ENCODE results near the gene AMOT. TPM values are rescaled to one million over a fixed set of nuclear protein-coding genes. Genes with fewer than 3 reads are reported as not detected.

Gene AMOT
- total and polyA plus RNA-seq, 2 of the 4 experiments (the other 2 are of a cell fraction), result 4.7 to 9.1 TPM

DNA sequence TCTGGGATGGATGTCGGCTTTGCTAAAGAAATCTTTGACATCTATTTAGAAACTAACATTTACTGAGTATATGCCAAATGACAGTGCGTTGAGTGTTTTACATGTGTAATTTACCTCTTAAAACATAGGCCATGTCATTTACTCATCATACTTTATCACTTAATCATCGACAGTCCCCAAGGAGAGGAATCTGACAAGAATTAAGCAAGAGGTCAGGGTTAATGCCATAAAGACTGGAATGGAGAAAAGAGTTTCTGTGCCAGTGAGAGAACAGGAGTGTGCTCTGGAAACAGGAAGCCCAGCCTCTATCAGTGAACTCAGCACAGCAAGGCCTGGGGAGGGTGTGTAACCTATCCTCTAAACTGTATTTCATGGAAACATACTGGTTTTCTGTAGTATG, 28.0 kb upstream of the AMOT start:
- no peak overlapping the region for H4K91ac ChIP-seq (ENCODE audit: insufficient read depth, low read depth, low read length)
- no CpG with 5 or more reads among the region's 3 CpGs for WGBS, 2 experiments (ENCODE audit: extremely low coverage in 2 of 2, insufficient read length in 1 of 2)
- no peak overlapping the region for H2BK5ac ChIP-seq (ENCODE audit: low read depth, low read length, poor library complexity, severe bottlenecking)
- in situ Hi-C loops (cut with MboI; ENCODE audit: low sequenced_read_pairs), result no loop called here
- no peak overlapping the region for H3K9ac ChIP-seq (ENCODE audit: low read depth, low read length)
- no TSS peak for BruUV-seq (replicated peaks)
- H3K79me1 ChIP-seq (ENCODE audit: low read depth in 1 of 2, low read length in 2 of 2), result no peaks in the 10 kb centered on the region
- no peak overlapping the region for H3K27ac ChIP-seq (ENCODE audit: insufficient read depth, low read length)
- H3K56ac ChIP-seq (ENCODE audit: extremely low read depth, insufficient read depth, low read length), result no peak overlapping the region
- CTCF ChIA-PET, result no interaction called here
- H3K4ac ChIP-seq (ENCODE audit: low read depth, low read length), result no peak overlapping the region
- H3K9me3 ChIP-seq (ENCODE audit: control insufficient read depth, insufficient read depth, low read length), result no peaks in the 10 kb centered on the region
- H2BK120ac ChIP-seq (ENCODE audit: low read depth, low read length), result no peak overlapping the region
- no peak overlapping the region for H2AK5ac ChIP-seq (ENCODE audit: low read depth, low read length)
- DNase-seq, result no peak
- intact Hi-C loops (cut with micrococcal nuclease), result no loop called here
- no peak overlapping the region for H3K18ac ChIP-seq (ENCODE audit: low read depth, low read length)
- no peak overlapping the region for H2BK15ac ChIP-seq (ENCODE audit: low read depth, low read length)
- H4K20me1 ChIP-seq (ENCODE audit: insufficient read depth, low read length), result no peaks in the 10 kb centered on the region
- peaks cover 2% of the 10 kb centered on the region for H3K27me3 ChIP-seq (ENCODE audit: control insufficient read depth, insufficient read depth, low read length)
- H3K4me3 ChIP-seq (ENCODE audit: insufficient read depth, low read depth, low read length), result no peak overlapping the region
- no peaks in the 10 kb centered on the region for H3K9me1 ChIP-seq (ENCODE audit: insufficient read depth, low read length)
- no peak overlapping the region for H3K14ac ChIP-seq (replicated peaks; ENCODE audit: low read depth, low read length)
- no peaks in the 10 kb centered on the region for H3K4me1 ChIP-seq (ENCODE audit: control insufficient read depth, insufficient read depth, low read length)
- no peak for ATAC-seq (ENCODE audit: low read depth)
- H4K8ac ChIP-seq (ENCODE audit: low read depth in 2 of 2, low read length in 2 of 2), result no peak overlapping the region
- no peak overlapping the region for H3K4me2 ChIP-seq (ENCODE audit: low read depth, low read length)
- TF ChIP-seq POLR2A (IDR thresholded peaks at IDR 0.05; ENCODE audit: low read depth, low read length) (no peak), MAZ (IDR thresholded peaks at IDR 0.05; ENCODE audit: borderline replicate concordance, low read depth, low read length) (no peak), BHLHE40 (IDR thresholded peaks at IDR 0.05; ENCODE audit: low read depth, low read length) (no peak), MXI1 (IDR thresholded peaks at IDR 0.05; ENCODE audit: borderline replicate concordance, low read depth, low read length) (no peak), RFX5 (IDR thresholded peaks at IDR 0.05; ENCODE audit: low read depth, low read length) (no peak), SMC3 (IDR thresholded peaks at IDR 0.05; ENCODE audit: low read depth, low read length) (no peak), CEBPB (IDR thresholded peaks at IDR 0.05; ENCODE audit: low read depth, low read length) (no peak), CHD1 (IDR thresholded peaks at IDR 0.05; ENCODE audit: low read depth, low read length) (no peak), MAFK (IDR thresholded peaks at IDR 0.05; ENCODE audit: low read depth, low read length) (no peak), RCOR1 (IDR thresholded peaks at IDR 0.05; ENCODE audit: insufficient replicate concordance, low read length) (no peak), FOS (IDR thresholded peaks at IDR 0.05; ENCODE audit: low read depth, low read length) (no peak), RAD21 (IDR thresholded peaks at IDR 0.05; ENCODE audit: low read length) (no peak), NFE2L2 (IDR thresholded peaks at IDR 0.05; ENCODE audit: low read depth, low read length) (no peak)
- TF ChIP-seq, protein P1, sequence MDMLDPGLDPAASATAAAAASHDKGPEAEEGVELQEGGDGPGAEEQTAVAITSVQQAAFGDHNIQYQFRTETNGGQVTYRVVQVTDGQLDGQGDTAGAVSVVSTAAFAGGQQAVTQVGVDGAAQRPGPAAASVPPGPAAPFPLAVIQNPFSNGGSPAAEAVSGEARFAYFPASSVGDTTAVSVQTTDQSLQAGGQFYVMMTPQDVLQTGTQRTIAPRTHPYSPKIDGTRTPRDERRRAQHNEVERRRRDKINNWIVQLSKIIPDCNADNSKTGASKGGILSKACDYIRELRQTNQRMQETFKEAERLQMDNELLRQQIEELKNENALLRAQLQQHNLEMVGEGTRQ (IDR thresholded peaks at IDR 0.05; ENCODE audit: low read depth, low read length), result no peak
- TF ChIP-seq, protein P2, sequence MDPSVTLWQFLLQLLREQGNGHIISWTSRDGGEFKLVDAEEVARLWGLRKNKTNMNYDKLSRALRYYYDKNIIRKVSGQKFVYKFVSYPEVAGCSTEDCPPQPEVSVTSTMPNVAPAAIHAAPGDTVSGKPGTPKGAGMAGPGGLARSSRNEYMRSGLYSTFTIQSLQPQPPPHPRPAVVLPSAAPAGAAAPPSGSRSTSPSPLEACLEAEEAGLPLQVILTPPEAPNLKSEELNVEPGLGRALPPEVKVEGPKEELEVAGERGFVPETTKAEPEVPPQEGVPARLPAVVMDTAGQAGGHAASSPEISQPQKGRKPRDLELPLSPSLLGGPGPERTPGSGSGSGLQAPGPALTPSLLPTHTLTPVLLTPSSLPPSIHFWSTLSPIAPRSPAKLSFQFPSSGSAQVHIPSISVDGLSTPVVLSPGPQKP (IDR thresholded peaks at IDR 0.05; ENCODE audit: borderline replicate concordance, low read depth, low read length), result no peak
- TF ChIP-seq, protein P3, sequence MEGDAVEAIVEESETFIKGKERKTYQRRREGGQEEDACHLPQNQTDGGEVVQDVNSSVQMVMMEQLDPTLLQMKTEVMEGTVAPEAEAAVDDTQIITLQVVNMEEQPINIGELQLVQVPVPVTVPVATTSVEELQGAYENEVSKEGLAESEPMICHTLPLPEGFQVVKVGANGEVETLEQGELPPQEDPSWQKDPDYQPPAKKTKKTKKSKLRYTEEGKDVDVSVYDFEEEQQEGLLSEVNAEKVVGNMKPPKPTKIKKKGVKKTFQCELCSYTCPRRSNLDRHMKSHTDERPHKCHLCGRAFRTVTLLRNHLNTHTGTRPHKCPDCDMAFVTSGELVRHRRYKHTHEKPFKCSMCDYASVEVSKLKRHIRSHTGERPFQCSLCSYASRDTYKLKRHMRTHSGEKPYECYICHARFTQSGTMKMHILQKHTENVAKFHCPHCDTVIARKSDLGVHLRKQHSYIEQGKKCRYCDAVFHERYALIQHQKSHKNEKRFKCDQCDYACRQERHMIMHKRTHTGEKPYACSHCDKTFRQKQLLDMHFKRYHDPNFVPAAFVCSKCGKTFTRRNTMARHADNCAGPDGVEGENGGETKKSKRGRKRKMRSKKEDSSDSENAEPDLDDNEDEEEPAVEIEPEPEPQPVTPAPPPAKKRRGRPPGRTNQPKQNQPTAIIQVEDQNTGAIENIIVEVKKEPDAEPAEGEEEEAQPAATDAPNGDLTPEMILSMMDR (conservative IDR thresholded peaks at IDR 0.05; ENCODE audit: low read depth, low read length), result no peak
- dilution Hi-C loops (cut with HindIII; ENCODE audit: low sequenced_read_pairs, unreplicated experiment), result no loop called here
- no peak overlapping the region for H2BK20ac ChIP-seq (ENCODE audit: low read depth, low read length)
- H2AK9ac ChIP-seq (replicated peaks; ENCODE audit: low read depth, low read length, poor library complexity), result no peak overlapping the region
- H3K36me3 ChIP-seq (ENCODE audit: control insufficient read depth, insufficient read depth, low read length), result no peaks in the 10 kb centered on the region
- no peak overlapping the region for H2AFZ ChIP-seq (replicated peaks; ENCODE audit: low read length, poor library complexity)
- no peak overlapping the region for H3K23ac ChIP-seq (ENCODE audit: low read depth, low read length)
- no peak overlapping the region for H4K5ac ChIP-seq (ENCODE audit: low read depth, low read length)
- POLR2A ChIA-PET (ENCODE audit: unreplicated experiment), result no interaction called here
